ENCODE results near the gene MCEE. TPM values are rescaled to one million over a fixed set of nuclear protein-coding genes. Genes with fewer than 3 reads are reported as not detected.

Gene MCEE
- total RNA-seq, 1 donor from 2014 or later, result 24.7 TPM

DNA sequence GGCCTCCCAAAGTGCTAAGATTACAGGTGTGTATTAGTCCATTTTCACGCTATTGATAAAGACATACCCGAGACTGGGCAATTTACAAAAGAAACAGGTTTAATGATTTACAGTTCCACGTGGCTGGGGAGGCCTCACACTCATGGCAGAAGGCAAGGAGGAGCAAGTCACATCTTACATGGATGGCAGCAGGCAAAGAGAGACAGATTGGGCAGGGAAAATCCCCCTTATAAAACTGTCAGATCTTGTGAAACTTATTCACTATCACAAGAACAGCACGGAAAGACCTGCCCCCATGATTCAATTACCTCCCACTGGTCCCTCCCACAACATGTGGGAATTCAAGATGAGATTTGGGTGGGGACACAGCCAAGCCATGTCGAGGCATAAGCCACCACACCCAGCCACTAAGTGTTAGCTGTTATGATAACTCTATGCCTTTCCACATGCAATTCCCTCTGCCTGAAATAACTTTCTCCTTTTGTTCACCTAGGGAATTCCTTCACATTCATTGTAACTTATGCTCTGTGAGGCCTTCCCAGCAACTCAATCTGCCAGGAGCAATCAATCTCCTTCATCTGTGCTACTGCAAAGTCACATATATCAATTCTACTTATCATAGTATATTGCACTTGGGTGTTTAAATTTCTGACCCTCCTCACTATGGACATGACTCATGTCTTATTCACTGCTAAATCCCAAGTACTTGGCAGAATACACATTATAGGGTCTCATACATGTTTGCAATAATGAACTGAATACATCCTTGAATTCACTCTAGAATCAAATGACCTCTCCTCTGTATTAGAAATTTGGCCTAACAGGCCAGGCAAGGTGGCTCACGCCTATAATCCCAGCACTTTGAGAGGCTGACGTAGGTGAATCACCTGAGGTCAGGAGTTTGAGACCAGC, 7.4 kb downstream of the MCEE start:
- Mint-ChIP-seq H3K4me1 (no peaks in the 10 kb centered on the region), H3K27me3 (ENCODE audit: insufficient read depth, low read depth) (no peaks in the 10 kb centered on the region), H3K36me3 (peaks cover 12% of the 10 kb centered on the region), H3K4me3 (no peak overlapping the region), H3K9me3 (no peaks in the 10 kb centered on the region), H3K27ac (no peak overlapping the region)
- Histone ChIP-seq H3K4me2 (no peak overlapping the region), H3K4me1 (no peaks in the 10 kb centered on the region), H3K36me3 (no peaks in the 10 kb centered on the region), H3F3A (ENCODE audit: low read depth) (no peaks in the 10 kb centered on the region), H3K79me2 (ENCODE audit: low read depth) (no peaks in the 10 kb centered on the region), H2AFZ (replicated peaks) (no peak overlapping the region), H3K27ac (no peak overlapping the region), H3K27me3 (no peaks in the 10 kb centered on the region), H3K9me3 (ENCODE audit: low read depth) (no peaks in the 10 kb centered on the region), H3K9ac (no peak overlapping the region), H3K4me3 (no peak overlapping the region), H4K20me1 (ENCODE audit: low read depth) (no peaks in the 10 kb centered on the region)
- TF ChIP-seq EZH2 (IDR thresholded peaks at IDR 0.05), result no peak
- TF ChIP-seq EZH2phosphoT487 (IDR thresholded peaks at IDR 0.05), result no peak
- TF ChIP-seq CTCF (IDR thresholded peaks at IDR 0.05), result no peak
- DNase-seq (ENCODE audit: low spot score), result no peak

DNA sequence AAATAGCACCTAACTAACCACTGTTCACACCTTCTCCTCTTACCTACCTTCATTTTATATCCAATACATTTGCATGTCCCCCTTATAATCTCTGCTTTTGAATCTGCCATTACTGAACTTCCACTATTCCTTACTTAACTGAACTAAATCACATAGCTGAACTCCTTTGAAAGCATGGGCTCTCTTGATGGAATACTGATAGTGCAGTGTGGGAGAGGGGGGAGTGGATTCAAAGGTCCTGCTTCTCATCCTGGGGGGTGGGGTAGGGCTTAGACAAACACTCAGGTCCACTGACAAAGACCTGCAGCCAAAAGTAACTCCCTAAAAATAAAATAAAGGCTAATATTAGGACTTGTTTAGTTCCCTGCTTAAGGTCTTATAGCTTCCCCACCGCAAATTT, 8.6 kb downstream of the MCEE start:
- Histone ChIP-seq H3K4me3 (no peak overlapping the region), H3K36me3 (no peaks in the 10 kb centered on the region), H3F3A (ENCODE audit: low read depth) (no peaks in the 10 kb centered on the region), H3K27ac (no peak overlapping the region), H3K79me2 (ENCODE audit: low read depth) (no peaks in the 10 kb centered on the region), H2AFZ (replicated peaks) (no peak overlapping the region), H3K4me2 (no peak overlapping the region), H3K4me1 (no peaks in the 10 kb centered on the region), H3K27me3 (no peaks in the 10 kb centered on the region), H4K20me1 (ENCODE audit: low read depth) (no peaks in the 10 kb centered on the region), H3K9me3 (ENCODE audit: low read depth) (no peaks in the 10 kb centered on the region), H3K9ac (no peak overlapping the region)
- DNase-seq (ENCODE audit: low spot score), result no peak
- Mint-ChIP-seq H3K36me3 (peaks cover 12% of the 10 kb centered on the region), H3K4me3 (no peak overlapping the region), H3K4me1 (no peaks in the 10 kb centered on the region), H3K27ac (no peak overlapping the region), H3K9me3 (no peaks in the 10 kb centered on the region), H3K27me3 (ENCODE audit: insufficient read depth, low read depth) (no peaks in the 10 kb centered on the region)
- TF ChIP-seq CTCF (IDR thresholded peaks at IDR 0.05), result no peak
- no peak for TF ChIP-seq EZH2 (IDR thresholded peaks at IDR 0.05)
- TF ChIP-seq EZH2phosphoT487 (IDR thresholded peaks at IDR 0.05), result no peak

DNA sequence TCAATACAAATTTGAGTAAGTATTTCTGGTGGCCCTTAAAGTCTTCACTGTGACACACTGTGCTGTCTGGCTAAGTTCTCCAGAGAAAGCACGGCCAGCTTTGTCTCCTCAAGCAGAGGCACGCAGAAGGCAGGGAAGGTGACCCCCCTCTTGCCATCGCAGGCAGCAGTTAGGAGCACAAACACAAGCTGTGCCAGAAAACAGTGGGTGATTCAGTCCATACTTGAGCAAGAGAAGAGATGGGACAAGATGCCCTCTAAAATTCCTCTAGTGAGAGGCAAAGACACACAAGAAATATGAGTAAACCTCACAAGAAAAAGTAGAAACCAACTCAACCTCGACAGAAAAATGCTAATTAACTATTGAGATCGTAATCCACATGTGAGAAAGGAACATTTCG, 9.8 kb downstream of the MCEE start:
- Mint-ChIP-seq H3K27ac (no peak overlapping the region), H3K9me3 (no peaks in the 10 kb centered on the region), H3K27me3 (ENCODE audit: insufficient read depth, low read depth) (no peaks in the 10 kb centered on the region), H3K36me3 (peaks cover 11% of the 10 kb centered on the region), H3K4me1 (no peaks in the 10 kb centered on the region), H3K4me3 (no peak overlapping the region)
- Histone ChIP-seq H3K4me3 (no peak overlapping the region), H3K4me1 (no peaks in the 10 kb centered on the region), H3K9me3 (ENCODE audit: low read depth) (no peaks in the 10 kb centered on the region), H3K4me2 (no peak overlapping the region), H3K36me3 (no peaks in the 10 kb centered on the region), H3K9ac (no peak overlapping the region), H2AFZ (replicated peaks) (no peak overlapping the region), H3K27ac (no peak overlapping the region), H3K27me3 (no peaks in the 10 kb centered on the region), H4K20me1 (ENCODE audit: low read depth) (no peaks in the 10 kb centered on the region), H3F3A (ENCODE audit: low read depth) (no peaks in the 10 kb centered on the region), H3K79me2 (ENCODE audit: low read depth) (no peaks in the 10 kb centered on the region)
- DNase-seq (ENCODE audit: low spot score), result no peak
- no peak for TF ChIP-seq CTCF (IDR thresholded peaks at IDR 0.05)
- no peak for TF ChIP-seq EZH2 (IDR thresholded peaks at IDR 0.05)
- no peak for TF ChIP-seq EZH2phosphoT487 (IDR thresholded peaks at IDR 0.05)
